Sigmoid colon (tissue), 7 donors: ENCODE measurements around the gene FZR1. TPM values are rescaled to one million over a fixed set of nuclear protein-coding genes. Genes with fewer than 3 reads are reported as not detected.
A peak's percentile ranks its signal among the peaks of the same experiment; 100 is the strongest.

ENCODE experiments used
- DNase-seq: peaks from one replicate; pipeline ENCODE4 v3.0.0-alpha.2; 2019
- H3K27ac ChIP-seq, 4 donors: fragments of 200-600 bp; sonication (generic); one replicate each; pipeline ENCODE4 v1.5.1; 2016 to 2019; ENCODE audit warnings: mild to moderate bottlenecking in 1 of 4
- H3K27me3 ChIP-seq, 3 donors: fragments of 200-600 bp; sonication (generic); one replicate each; pipeline ENCODE4 v1.5.1; 2019; ENCODE audit warnings: mild to moderate bottlenecking in 1 of 3
- H3K36me3 ChIP-seq, 4 donors: fragments of 200-600 bp; sonication (generic); one replicate each; pipeline ENCODE4 v1.5.1; 2016 to 2019
- H3K4me1 ChIP-seq, 4 donors: fragments of 200-600 bp; sonication (generic); one replicate each; pipeline ENCODE4 v1.5.1; 2017 to 2019
- H3K4me3 ChIP-seq, 4 donors: fragments of 200-600 bp; sonication (generic); one replicate each; pipeline ENCODE4 v1.5.1; 2017 to 2019; ENCODE audit warnings: mild to moderate bottlenecking in 2 of 4, moderate library complexity in 1 of 4
- H3K9me3 ChIP-seq, 4 donors: fragments of 200-600 bp in 3 of 4; sonication (generic) in 3 of 4; one replicate each; pipeline versions ENCODE4 v1.5.1 to v1.6.1; 2013 to 2019
- EP300 ChIP-seq, 4 donors: sonication (generic); formaldehyde crosslinking; IDR thresholded peaks; one replicate each; pipeline ENCODE4 v1.6.1; 2017; ENCODE audit warnings: antibody characterized with exemption in 4 of 4
- POLR2A ChIP-seq, 2 donors: fragments of 450-650 bp; IDR thresholded peaks; one replicate each; pipeline ENCODE4 v1.6.1; 2016; ENCODE audit warnings: antibody characterized with exemption in 2 of 2, mild to moderate bottlenecking in 2 of 2, moderate library complexity in 2 of 2
- POLR2AphosphoS5 ChIP-seq, 4 donors: sonication (generic); formaldehyde crosslinking; IDR thresholded peaks; one replicate each; pipeline ENCODE4 v1.6.1; 2017; ENCODE audit warnings: antibody characterized with exemption in 4 of 4
- WGBS, 2 donors: extraction: QIAGEN DNeasy Blood & Tissue Kit; methylation state at CpG; one replicate each; pipeline ENCODE4 v1.1.7; 2013; 5-methylcytosine and 5-hydroxymethylcytosine counted together
- intact Hi-C: fragments of 100-400 bp; cut with DNase I; formaldehyde crosslinking; loops from one replicate; pipeline ENCODE4 v1.15.1; 2023
- polyA plus RNA-seq, 3 donors: library from polyadenylated mRNA; stranded (reverse); fragments of 200-250 nt; gene quantifications; one replicate each; pipeline ENCODE4 v1.2.3, GENCODE V29; 2013
- total RNA-seq, 4 donors: library from RNA; depleted of rRNA; stranded (reverse); fragments of >200 nt; gene quantifications; one replicate each; pipeline ENCODE4 v1.1.0, GENCODE V29; 2016
- TF ChIP-seq, protein P1 (sequence below), 4 experiments: fragments of 450-650 bp in 3 of 4; fragments of 200-600 bp in 1 of 4; IDR thresholded peaks; one replicate each; pipeline ENCODE4 v1.5.1; 2016 to 2019; ENCODE audit warnings: antibody characterized with exemption in 4 of 4, mild to moderate bottlenecking in 3 of 4, moderate library complexity in 2 of 4
- donor health status: healthy with polysubstance abuse.
- donor health status: Bipolar disorder and iron deficiency.
- donor health status: healthy.

FZR1 gene
- total RNA-seq, result 10 to 100 TPM; 11.8 to 44.6 (median 20.5) TPM
- polyA plus RNA-seq, result 10 to 100 TPM; 11.4 to 33.3 (median 13.9) TPM

DNA sequence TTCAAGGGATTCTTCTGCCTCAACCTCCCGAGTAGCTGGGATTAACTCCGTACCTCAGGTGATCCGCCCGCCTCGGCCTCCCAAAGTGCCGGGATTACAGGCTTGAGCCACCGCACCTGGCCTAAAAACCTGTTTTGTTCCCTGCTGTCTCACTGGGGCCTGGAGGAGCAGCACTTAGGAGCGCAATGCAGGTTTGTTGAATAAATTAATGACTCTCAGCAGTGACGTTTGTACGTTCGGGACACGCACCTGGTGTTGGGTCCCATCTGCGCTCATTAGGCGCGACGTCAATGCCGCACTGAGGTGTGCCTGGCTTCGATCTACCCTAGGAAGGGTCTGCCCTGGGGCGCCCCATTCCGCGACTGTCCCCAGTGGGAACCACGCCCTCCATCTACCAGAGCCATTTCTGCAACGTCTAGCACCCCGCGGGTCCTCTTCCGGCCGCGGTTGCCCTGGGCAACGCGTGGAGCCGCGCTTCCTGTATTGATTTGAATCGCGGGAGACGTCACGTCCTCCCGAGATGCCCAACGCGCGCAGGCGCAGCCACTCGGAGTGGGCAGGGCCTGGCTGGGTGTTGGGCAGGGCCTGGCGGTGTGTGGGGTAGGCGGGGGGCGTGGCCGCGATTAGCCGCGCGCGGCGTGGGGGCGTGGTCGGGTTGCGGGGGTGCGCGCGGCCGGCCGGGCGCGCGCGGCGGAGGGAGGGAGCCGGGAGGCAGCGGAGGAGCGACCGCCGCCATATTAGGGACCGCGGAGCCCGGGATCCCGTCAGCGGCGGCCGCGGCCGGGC lies at the start of gene FZR1:
Gene FZR1, plus strand, starts transcription at position 714 of the 786 bp plus-strand sequence. CDS start 16,679 bp downstream, outside the sequence.
- intact Hi-C loops, result loop anchor here (2.0 kb wide), 1 partner anchor 67 kb away; the partner anchor contains the start of gene HMG20B
- WGBS, 2 donors, result 1% methylated on average over 79 of the region's 79 CpGs

DNA sequence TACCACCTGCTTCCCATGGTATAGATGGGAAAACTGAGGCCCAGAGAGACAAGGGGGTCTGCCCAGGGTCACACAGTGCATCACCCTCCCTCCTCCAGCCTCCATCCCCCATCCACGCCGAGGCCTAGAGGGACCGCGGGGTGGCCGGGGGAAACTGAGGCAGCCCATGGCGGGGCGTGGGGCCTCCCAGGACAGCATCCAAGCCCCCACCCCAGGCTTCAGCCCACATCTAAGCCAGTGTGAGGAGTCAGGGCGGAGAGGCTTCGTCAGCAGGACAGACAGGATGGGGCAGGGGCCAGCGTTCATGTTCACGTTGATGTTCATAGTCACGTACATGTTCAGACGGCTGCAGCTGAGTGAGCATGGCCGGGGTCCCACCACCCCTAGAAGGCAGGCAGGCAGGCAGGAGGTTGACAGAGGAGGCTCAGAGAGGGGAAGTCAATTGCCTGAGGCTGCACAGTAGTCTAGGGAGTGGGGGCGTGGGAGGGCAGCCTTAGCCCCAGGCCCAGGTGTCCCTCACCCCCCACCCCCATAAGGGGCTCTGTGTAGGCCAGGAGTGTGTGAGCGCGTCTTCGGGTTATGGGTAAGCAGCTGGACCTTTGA lies 49.1 kb upstream of the FZR1 start:
- TF ChIP-seq, protein P1, sequence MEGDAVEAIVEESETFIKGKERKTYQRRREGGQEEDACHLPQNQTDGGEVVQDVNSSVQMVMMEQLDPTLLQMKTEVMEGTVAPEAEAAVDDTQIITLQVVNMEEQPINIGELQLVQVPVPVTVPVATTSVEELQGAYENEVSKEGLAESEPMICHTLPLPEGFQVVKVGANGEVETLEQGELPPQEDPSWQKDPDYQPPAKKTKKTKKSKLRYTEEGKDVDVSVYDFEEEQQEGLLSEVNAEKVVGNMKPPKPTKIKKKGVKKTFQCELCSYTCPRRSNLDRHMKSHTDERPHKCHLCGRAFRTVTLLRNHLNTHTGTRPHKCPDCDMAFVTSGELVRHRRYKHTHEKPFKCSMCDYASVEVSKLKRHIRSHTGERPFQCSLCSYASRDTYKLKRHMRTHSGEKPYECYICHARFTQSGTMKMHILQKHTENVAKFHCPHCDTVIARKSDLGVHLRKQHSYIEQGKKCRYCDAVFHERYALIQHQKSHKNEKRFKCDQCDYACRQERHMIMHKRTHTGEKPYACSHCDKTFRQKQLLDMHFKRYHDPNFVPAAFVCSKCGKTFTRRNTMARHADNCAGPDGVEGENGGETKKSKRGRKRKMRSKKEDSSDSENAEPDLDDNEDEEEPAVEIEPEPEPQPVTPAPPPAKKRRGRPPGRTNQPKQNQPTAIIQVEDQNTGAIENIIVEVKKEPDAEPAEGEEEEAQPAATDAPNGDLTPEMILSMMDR (IDR thresholded peaks at IDR 0.05), result no peak
- TF ChIP-seq POLR2A (IDR thresholded peaks at IDR 0.05), result no peak
- WGBS, 2 donors, result 90 to 91% methylated on average over 18 of the region's 18 CpGs
- no peak for DNase-seq
- Histone ChIP-seq H3K4me1 (peaks cover 0 to 66% (median 59%) of the 10 kb centered on the region in 4 donors), H3K9me3 (no peaks in the 10 kb centered on the region), H3K36me3 (peaks cover 29 to 71% (median 47%) of the 10 kb centered on the region in 4 donors), H3K27ac (peak overlapping the region; percentile 82 to 92 (median 88)), H3K4me3 (no peak overlapping the region), H3K27me3 (no peaks in the 10 kb centered on the region)
- intact Hi-C loops, result no loop called here

More for the DNA sequence above, at the start of gene FZR1:
- Histone ChIP-seq H3K9me3 (no peaks in the 10 kb centered on the region), H3K4me1 (peaks cover 0 to 46% (median 33%) of the 10 kb centered on the region in 4 donors), H3K27ac (peak within 1 kb of the TSS; percentile 81 to 92 (median 86)), H3K27me3 (no peaks in the 10 kb centered on the region), H3K4me3 (peak within 1 kb of the TSS; percentile 75 to 92 (median 89)), H3K36me3 (peaks cover 0 to 5% (median 2%) of the 10 kb centered on the region in 4 donors)
- TF ChIP-seq EP300 (IDR thresholded peaks at IDR 0.05), result peak in 1 of 4 donors; percentile 47
- TF ChIP-seq POLR2A (IDR thresholded peaks at IDR 0.05), result peak in 1 of 2 donors; percentile 28
- TF ChIP-seq POLR2AphosphoS5 (IDR thresholded peaks at IDR 0.05), result peak; percentile 42 to 74 (median 71)
- TF ChIP-seq, protein P1 (IDR thresholded peaks at IDR 0.05), result no peak
- peak; percentile 100 for DNase-seq

DNA sequence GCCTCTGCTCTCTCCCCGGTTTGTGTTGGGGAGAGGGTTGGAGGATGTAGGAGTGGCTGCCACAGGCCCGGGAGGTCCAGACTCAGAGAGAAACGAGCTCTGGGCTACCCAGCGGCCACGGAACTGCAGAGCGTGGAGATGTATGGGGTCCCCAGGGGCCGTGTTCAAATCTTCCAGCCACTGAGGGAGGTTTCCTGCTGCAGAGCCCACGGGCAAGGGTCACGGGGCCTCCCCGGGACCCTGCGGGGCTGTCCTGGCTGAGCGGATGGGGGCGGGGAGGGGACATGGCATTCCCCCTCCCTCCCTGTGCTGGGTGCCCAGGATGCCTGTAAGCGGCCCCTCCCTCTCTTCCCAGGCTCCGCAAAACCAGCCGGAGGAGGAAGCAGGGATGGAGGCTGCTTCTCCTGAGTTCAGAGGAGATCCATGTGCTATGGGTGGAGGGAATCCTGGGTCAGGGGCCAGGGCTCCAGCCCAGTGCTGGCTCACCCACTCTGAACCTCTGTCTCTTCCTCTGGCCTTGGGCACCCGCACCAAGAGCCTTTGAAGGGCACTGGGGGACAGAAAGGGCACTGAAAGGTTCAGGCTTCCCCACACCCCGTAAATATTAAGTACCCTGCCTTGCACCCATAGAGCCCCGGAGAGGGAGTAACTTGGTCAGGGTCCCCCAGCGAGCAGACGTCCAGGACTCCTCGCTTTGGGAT lies 48.4 kb upstream of the FZR1 start:
- TF ChIP-seq, protein P1 (IDR thresholded peaks at IDR 0.05), result no peak
- TF ChIP-seq EP300 (IDR thresholded peaks at IDR 0.05), result peak in 1 of 4 donors; percentile 29
- peak in 1 of 4 donors; percentile 10 for TF ChIP-seq POLR2AphosphoS5 (IDR thresholded peaks at IDR 0.05)
- TF ChIP-seq POLR2A (IDR thresholded peaks at IDR 0.05), result no peak
- H3K9me3 ChIP-seq, result no peaks in the 10 kb centered on the region
- intact Hi-C loops, result no loop called here
- peaks cover 0 to 68% (median 58%) of the 10 kb centered on the region in 4 donors for H3K4me1 ChIP-seq
- no peaks in the 10 kb centered on the region for H3K27me3 ChIP-seq
- no peak for DNase-seq
- H3K27ac ChIP-seq, result peak overlapping the region; percentile 82 to 92 (median 88)
- peaks cover 22 to 71% (median 43%) of the 10 kb centered on the region in 4 donors for H3K36me3 ChIP-seq
- 63 to 80% methylated on average over 22 of the region's 22 CpGs for WGBS, 2 donors
- no peak overlapping the region for H3K4me3 ChIP-seq

DNA sequence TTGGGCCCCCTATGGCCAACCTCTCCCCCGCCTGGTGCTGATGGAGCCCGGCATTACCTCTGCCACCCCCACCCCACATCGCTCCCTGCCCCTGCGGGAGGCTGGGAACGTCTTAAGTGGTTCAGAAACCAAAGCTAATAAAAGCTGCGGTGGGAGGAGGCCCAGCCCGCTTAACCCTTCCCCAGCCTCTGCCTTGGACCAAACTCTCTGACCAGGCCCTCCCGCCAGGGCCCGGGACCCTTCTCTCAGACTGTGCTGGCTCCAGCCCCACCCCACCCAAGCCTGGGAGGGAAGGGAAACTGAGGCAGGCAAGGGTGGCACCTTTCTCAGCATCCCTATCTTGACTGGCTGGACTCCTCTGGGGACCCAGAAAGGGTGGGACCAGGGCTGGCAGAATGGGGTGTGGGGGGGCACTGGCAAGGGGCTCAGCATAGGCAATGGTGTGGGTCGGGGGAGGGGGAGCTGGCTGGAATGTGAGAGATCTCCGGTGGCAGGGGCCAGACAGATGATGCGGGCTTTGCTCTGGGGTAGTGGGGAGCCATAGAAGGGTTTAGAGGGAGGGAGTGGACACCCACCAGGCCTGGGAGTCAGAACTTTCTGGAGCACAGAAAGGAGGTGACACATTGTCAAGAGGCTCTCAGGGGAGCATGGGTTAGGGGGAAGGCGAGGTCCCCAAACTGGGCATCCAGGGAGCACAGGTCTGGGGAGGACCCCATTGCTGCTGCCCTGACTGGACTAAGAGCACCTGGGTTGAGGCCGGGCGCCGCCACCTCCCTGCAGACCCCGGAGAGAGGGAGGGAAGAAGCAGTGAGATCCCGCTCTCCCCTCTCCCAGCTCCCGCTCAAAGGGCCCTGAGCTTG lies 47.7 kb upstream of the FZR1 start:
- 75 to 77% methylated on average over 19 of the region's 19 CpGs for WGBS, 2 donors
- Histone ChIP-seq H3K9me3 (no peaks in the 10 kb centered on the region), H3K27ac (peak overlapping the region; percentile 82 to 92 (median 88)), H3K36me3 (peaks cover 15 to 71% (median 42%) of the 10 kb centered on the region in 4 donors), H3K4me3 (no peak overlapping the region), H3K4me1 (peaks cover 0 to 76% (median 66%) of the 10 kb centered on the region in 4 donors), H3K27me3 (no peaks in the 10 kb centered on the region)
- intact Hi-C loops, result no loop called here
- TF ChIP-seq EP300 (IDR thresholded peaks at IDR 0.05), result no peak
- peak in 1 of 4 donors; percentile 5 for TF ChIP-seq POLR2AphosphoS5 (IDR thresholded peaks at IDR 0.05)
- no peak for DNase-seq
